Peyer's patch (tissue), 4 donors: Measurements from ENCODE around the gene EP400. TPM values are rescaled to one million over a fixed set of nuclear protein-coding genes. Genes with fewer than 3 reads are reported as not detected.

Experiments
- small RNA-seq, 2 donors: library from RNA; depleted of rRNA; stranded (forward); fragments of <200 nt; gene quantifications; one replicate each; pipeline ENCODE3, GENCODE V24; 2016
- total RNA-seq, 4 donors: library from RNA; depleted of rRNA; stranded (reverse); fragments of >200 nt; gene quantifications; one replicate each; pipeline ENCODE4 v1.1.0, GENCODE V29; 2016

The EP400 gene
- total RNA-seq, 4 donors from 2014 or later, result 22.1 to 60.2 (median 49.2) TPM

Small RNAs within 50 kb of the gene (small RNA-seq; reads per million reads assigned to genes)
- gene AC131009.3 (0 reads per million in 2 donors), gene AC137590.2 (0 reads per million in 2 donors), gene SNORA49 (4.9 to 11.5 reads per million in 2 donors)

Other genes starting within 250 kb of the EP400 start
- 100 to 1,000 TPM in 1 of 4 donors, 10 to 100 TPM in 3; 47.3 to 169 (median 75.6) TPM for gene SFSWAP, start 238.9 kb upstream of the EP400 start, total RNA-seq
- gene MMP17, start 121.5 kb upstream of the EP400 start, total RNA-seq, result 10 to 100 TPM in 1 of 4 donors, 1 to 10 TPM in 2, not detected in 1; 4.0 to 32.2 (median 5.3) TPM
- 10 to 100 TPM; 25.2 to 54.1 (median 38.8) TPM for gene ULK1, start 55.3 kb upstream of the EP400 start, total RNA-seq
- gene PUS1, start 20.7 kb upstream of the EP400 start, total RNA-seq, result 10 to 100 TPM in 3 of 4 donors, 1 to 10 TPM in 1; 8.8 to 46.5 (median 31.8) TPM
- gene DDX51, start 194.4 kb downstream of the EP400 start, total RNA-seq, result 10 to 100 TPM; 18.7 to 78.4 (median 32.2) TPM
- gene NOC4L, start 194.5 kb downstream of the EP400 start, total RNA-seq, result 10 to 100 TPM in 2 of 4 donors, 1 to 10 TPM in 2; 8.9 to 47.0 (median 12.2) TPM